ENCODE measurements around the gene CT45A9.
"Not testable (repeated sequence)": the region's sequence is repeated elsewhere in the genome, so short reads cannot be mapped to it uniquely, and the experiment has no call there.

The CT45A9 gene, protein sequence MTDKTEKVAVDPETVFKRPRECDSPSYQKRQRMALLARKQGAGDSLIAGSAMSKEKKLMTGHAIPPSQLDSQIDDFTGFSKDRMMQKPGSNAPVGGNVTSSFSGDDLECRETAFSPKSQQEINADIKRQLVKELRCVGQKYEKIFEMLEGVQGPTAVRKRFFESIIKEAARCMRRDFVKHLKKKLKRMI

DNA sequence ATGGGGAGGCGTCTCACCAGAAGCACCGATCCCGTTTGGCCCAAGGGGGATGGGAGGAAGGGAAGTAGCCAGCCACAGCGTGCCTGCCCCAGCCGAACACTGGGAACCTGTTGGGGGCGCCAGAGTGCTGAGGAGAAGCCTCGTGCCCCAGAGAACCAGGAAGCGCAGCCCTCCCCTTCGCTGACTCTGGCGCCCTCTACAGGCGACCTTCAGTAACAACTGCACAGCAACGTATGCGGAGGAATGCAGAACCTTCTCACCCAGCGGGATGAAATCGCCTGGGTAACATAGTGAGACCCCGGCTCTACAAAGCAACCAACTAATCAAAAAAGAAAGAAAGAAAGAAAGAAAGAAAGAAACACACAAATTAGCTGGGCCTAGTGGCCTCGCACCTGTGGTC lies at the start of gene CT45A9:
Gene CT45A9 (minus strand): TSS at position 101 of the 400 bp plus-strand sequence. CDS start 3,751 bp downstream, outside the sequence.
- not testable (repeated sequence) for DNase-seq

- DNase-seq = not testable (repeated sequence)
Measured at GRCh38 chrX:135920516-135920915, 48.9 kb upstream of the CT45A9 start.

GRCh38 chrX:135914404-135914803 lies 42.8 kb upstream of the CT45A9 start:
- no peak for DNase-seq

DNA sequence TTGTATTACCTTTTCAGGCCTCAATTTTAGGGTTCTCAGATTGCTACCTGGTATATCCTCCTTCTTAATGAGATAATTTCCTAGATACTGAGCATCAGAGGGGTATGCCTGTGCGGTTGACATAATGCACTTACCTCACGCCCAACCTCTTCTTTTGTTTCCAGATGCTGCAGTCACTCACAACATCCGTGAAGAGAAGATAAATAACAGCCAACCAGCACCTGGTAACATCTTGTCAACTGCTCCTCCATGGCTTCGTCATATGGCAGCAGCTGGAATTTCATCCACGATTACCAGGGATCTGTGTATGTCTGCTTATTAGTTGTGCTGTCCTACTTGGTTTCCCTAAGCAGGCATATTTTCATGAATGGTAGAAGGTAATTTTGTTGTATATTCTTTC lies 38.6 kb upstream of the CT45A9 start:
- DNase-seq = no peak

- DNase-seq = no peak
Measured at GRCh38 chrX:135893294-135893817, 21.7 kb upstream of the CT45A9 start, which contains the start of the genes CT45A10 and SAGE1. CT45A10 (minus strand) TSS chrX:135893444; CDS start chrX:135885344, 8,100 bp downstream. SAGE1 (plus strand) TSS chrX:135893716; CDS start chrX:135896243, 2,527 bp downstream.

DNA sequence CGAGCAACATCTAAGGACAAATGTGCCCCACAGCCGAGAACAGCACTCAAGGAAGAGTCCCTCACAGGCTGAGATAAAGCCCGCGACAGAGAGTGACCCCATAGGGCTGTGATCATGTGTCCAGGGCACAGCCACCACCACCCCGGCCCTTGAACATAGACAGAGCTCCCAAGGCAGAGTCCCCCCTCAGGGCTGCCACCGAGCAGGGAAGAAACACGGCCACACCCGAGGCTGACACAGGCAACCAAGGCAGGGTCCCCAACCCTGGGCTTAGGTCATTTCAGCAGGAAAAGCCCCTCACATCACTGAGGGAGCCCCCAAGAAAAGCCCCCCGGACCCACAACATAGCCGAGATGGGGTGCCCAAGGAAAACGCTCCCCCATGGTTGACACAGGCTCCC lies 21.2 kb upstream of the CT45A9 start:
- no peak for DNase-seq

GRCh38 chrX:135890087-135890585 lies 18.5 kb upstream of the CT45A9 start:
- no peak for DNase-seq

DNA sequence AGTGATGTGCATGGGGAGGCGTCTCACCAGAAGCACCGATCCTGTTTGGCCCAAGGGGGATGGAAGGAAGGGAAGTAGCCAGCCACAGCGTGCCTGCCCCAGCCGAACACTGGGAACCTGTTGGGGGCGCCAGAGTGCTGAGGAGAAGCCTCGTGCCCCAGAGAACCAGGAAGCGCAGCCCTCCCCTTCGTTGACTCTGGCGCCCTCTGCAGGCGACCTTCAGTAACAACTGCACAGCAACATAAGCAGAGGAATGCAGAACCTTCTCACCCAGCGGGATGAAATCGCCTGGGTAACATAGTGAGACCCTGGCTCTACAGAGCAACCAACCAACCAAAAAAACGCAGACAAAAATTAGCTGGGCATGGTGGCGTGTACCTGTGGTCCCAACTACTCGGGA lies 17.4 kb upstream of the CT45A9 start:
- peak; percentile 63 for DNase-seq

DNA sequence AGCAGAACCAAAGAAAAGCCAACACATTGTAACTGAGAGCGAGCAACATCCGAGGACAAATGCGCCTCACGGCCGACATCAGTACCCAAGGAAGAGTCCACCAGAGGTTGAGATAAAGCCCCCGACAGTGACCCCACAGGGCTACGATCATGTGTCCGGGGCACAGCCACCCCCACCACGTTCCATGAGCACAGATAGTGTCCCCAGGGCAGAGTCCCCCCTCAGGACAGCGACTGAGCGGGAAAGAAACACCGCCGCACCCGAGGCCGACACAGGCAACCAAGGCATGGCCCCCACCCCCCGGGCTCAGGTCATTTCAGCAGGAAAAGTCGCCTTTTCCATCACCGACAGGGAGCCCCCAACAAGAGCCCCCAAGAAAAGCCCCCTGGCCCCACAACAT lies 16.6 kb upstream of the CT45A9 start:
- not testable (repeated sequence) for DNase-seq

- DNase-seq = not testable (repeated sequence)
Measured at GRCh38 chrX:135882741-135883140, 11.1 kb upstream of the CT45A9 start.

DNA sequence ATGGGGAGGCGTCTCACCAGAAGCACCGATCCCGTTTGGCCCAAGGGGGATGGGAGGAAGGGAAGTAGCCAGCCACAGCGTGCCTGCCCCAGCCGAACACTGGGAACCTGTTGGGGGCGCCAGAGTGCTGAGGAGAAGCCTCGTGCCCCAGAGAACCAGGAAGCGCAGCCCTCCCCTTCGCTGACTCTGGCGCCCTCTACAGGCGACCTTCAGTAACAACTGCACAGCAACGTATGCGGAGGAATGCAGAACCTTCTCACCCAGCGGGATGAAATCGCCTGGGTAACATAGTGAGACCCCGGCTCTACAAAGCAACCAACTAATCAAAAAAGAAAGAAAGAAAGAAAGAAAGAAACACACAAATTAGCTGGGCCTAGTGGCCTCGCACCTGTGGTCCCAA lies 17.2 kb downstream of the CT45A9 start, which contains the start of gene CT45A8:
Gene CT45A8 (minus strand): TSS at position 101 of the 400 bp plus-strand sequence. CDS start 3,755 bp downstream, outside the sequence.
- not testable (repeated sequence) for DNase-seq

- not testable (repeated sequence) for DNase-seq
Measured at GRCh38 chrX:135837180-135837579, 34.4 kb downstream of the CT45A9 start, which contains the start of gene CT45A7. CT45A7 (minus strand) TSS chrX:135837280; CDS start chrX:135833533, 3,747 bp downstream.

- DNase-seq = not testable (repeated sequence)
Measured at GRCh38 chrX:135819912-135820311, 51.7 kb downstream of the CT45A9 start, which contains the start of gene CT45A2. CT45A2 (minus strand) TSS chrX:135820012; CDS start chrX:135816265, 3,747 bp downstream.
